IPS DF 4.7 (cell line): Measurements from ENCODE around the gene LDLRAD3.

Experiments used
- DNase-seq: peaks from one replicate; pipeline ENCODE4 v3.0.0-alpha.2; 2013; ENCODE audit warnings: low spot score; ENCODE audit errors: extremely low read depth

LDLRAD3 gene

GRCh38 chr11:36016263-36016662 is 72.4 kb downstream of the LDLRAD3 start:
- no peak for DNase-seq

GRCh38 chr11:36016709-36017108 is 72.8 kb downstream of the LDLRAD3 start:
- DNase-seq: no peak

- no peak for DNase-seq
These were observed 75.2 kb downstream of the LDLRAD3 start for GRCh38 chr11:36019005-36019596.

- no peak for DNase-seq
These were observed 75.9 kb downstream of the LDLRAD3 start for GRCh38 chr11:36019722-36020121.

GRCh38 chr11:36022882-36023281 is 79.0 kb downstream of the LDLRAD3 start:
- no peak for DNase-seq

GRCh38 chr11:36023922-36024321 is 80.1 kb downstream of the LDLRAD3 start:
- DNase-seq: no peak

GRCh38 chr11:36024716-36025115 is 80.9 kb downstream of the LDLRAD3 start:
- DNase-seq: no peak

GRCh38 chr11:36026315-36026968 is 82.6 kb downstream of the LDLRAD3 start:
- no peak for DNase-seq

GRCh38 chr11:36027731-36028130 is 83.9 kb downstream of the LDLRAD3 start:
- DNase-seq: no peak

- no peak for DNase-seq
These were observed 85.8 kb downstream of the LDLRAD3 start for GRCh38 chr11:36029616-36030015.

GRCh38 chr11:36030731-36031281 is 86.9 kb downstream of the LDLRAD3 start:
- no peak for DNase-seq

GRCh38 chr11:36033082-36033751 is 89.4 kb downstream of the LDLRAD3 start:
- DNase-seq: peak; percentile 16

- DNase-seq: no peak
These were observed 90.1 kb downstream of the LDLRAD3 start for GRCh38 chr11:36033936-36034335.

- no peak for DNase-seq
These were observed 90.9 kb downstream of the LDLRAD3 start for GRCh38 chr11:36034551-36035331.

- DNase-seq: no peak
These were observed 91.6 kb downstream of the LDLRAD3 start for GRCh38 chr11:36035454-36035853.

- no peak for DNase-seq
These were observed 92.1 kb downstream of the LDLRAD3 start for GRCh38 chr11:36035999-36036398.

GRCh38 chr11:36037031-36037430 is 93.2 kb downstream of the LDLRAD3 start:
- no peak for DNase-seq

- no peak for DNase-seq
These were observed 94.7 kb downstream of the LDLRAD3 start for GRCh38 chr11:36038541-36038940.

- DNase-seq: no peak
These were observed 95.6 kb downstream of the LDLRAD3 start for GRCh38 chr11:36039471-36039870.

GRCh38 chr11:36041988-36042611 is 98.2 kb downstream of the LDLRAD3 start:
- no peak for DNase-seq

- DNase-seq: no peak
These were observed 100.8 kb downstream of the LDLRAD3 start for GRCh38 chr11:36044636-36045035.
